Lower leg skin (tissue), 3 donors: Measurements from ENCODE around the gene RAD51B.

Source experiments
- CTCF ChIP-seq, 3 donors: fragments of 450-650 bp; IDR thresholded peaks; one replicate each; pipeline ENCODE4 v1.5.1; 2016; ENCODE audit warnings: antibody characterized with exemption in 3 of 3, mild to moderate bottlenecking in 3 of 3, moderate library complexity in 2 of 3
- POLR2A ChIP-seq, 2 donors: fragments of 450-650 bp; IDR thresholded peaks; one replicate each; pipeline ENCODE4 v1.6.1; 2016 to 2017; ENCODE audit warnings: antibody characterized with exemption in 2 of 2, mild to moderate bottlenecking in 1 of 2, moderate library complexity in 1 of 2

- TF ChIP-seq CTCF (IDR thresholded peaks at IDR 0.05) (no peak), POLR2A (IDR thresholded peaks at IDR 0.05) (no peak)
Observed at GRCh38 chr14:68211886-68212285, 392.3 kb downstream of the RAD51B start.
